DOHH2 (cell line): Measurements from ENCODE around the gene GPX4.

Source experiments
- H3F3A ChIP-seq: fragments of 200-600 bp; sonication (generic), shearing (Covaris generic); 2 replicates; pipeline ENCODE4 v1.6.0; 2016; ENCODE audit warnings: antibody characterized with exemption, mild to moderate bottlenecking; ENCODE audit not compliant: control insufficient read depth, insufficient read depth
- H3K27ac ChIP-seq: fragments of 200-600 bp; sonication (generic); 2 replicates; pipeline ENCODE4 v1.5.1; 2014; ENCODE audit warnings: low read depth, mild to moderate bottlenecking, low read length, moderate library complexity
- H3K27me3 ChIP-seq: fragments of 200-600 bp; sonication (generic); 2 replicates; pipeline ENCODE4 v1.6.1; 2014; ENCODE audit warnings: mild to moderate bottlenecking, low read length, mixed read lengths; ENCODE audit not compliant: control insufficient read depth
- H3K36me3 ChIP-seq: fragments of 200-600 bp; sonication (generic); 2 replicates; pipeline ENCODE4 v1.6.1; 2014; ENCODE audit warnings: mild to moderate bottlenecking, low read length, moderate library complexity, mixed read lengths; ENCODE audit not compliant: control insufficient read depth
- H3K4me1 ChIP-seq: fragments of 200-600 bp; sonication (generic); 2 replicates; pipeline ENCODE4 v1.6.1; 2014; ENCODE audit warnings: mild to moderate bottlenecking, low read length, mixed read lengths; ENCODE audit not compliant: control insufficient read depth
- H3K4me2 ChIP-seq: fragments of 200-600 bp; sonication (generic); 2 replicates; pipeline ENCODE4 v1.6.0; 2014; ENCODE audit warnings: mild to moderate bottlenecking, low read length, moderate library complexity
- H3K4me3 ChIP-seq: fragments of 200-600 bp; sonication (generic); 2 replicates; pipeline ENCODE4 v1.5.1; 2014; ENCODE audit warnings: mild to moderate bottlenecking, low read length, mixed read lengths
- H3K79me2 ChIP-seq: fragments of 200-600 bp; sonication (generic); 2 replicates; pipeline ENCODE4 v1.6.1; 2014; ENCODE audit warnings: mild to moderate bottlenecking, low read length, mixed read lengths; ENCODE audit not compliant: control insufficient read depth
- H3K9me2 ChIP-seq: fragments of 200-600 bp; sonication (generic); replicated peaks from 2 replicates; pipeline ENCODE4 v1.6.1; 2014; ENCODE audit warnings: mild to moderate bottlenecking, low read length, mixed read lengths; ENCODE audit not compliant: control insufficient read depth
- H3K9me3 ChIP-seq: fragments of 200-600 bp; sonication (generic); 2 replicates; pipeline ENCODE4 v1.6.1; 2014; ENCODE audit warnings: antibody characterized with exemption, low read length, mixed read lengths; ENCODE audit not compliant: control insufficient read depth, insufficient read depth
- H4K20me1 ChIP-seq: fragments of 200-600 bp; sonication (generic); 2 replicates; pipeline ENCODE4 v1.6.0; 2014; ENCODE audit warnings: low read depth, mild to moderate bottlenecking, antibody characterized with exemption, low read length, moderate library complexity; ENCODE audit not compliant: control insufficient read depth, insufficient read depth
- EZH2phosphoT487 ChIP-seq: fragments of 200-600 bp; sonication (generic); IDR thresholded peaks from 2 replicates; pipeline ENCODE4 v1.6.1; 2017; ENCODE audit warnings: borderline replicate concordance, mild to moderate bottlenecking, antibody characterized with exemption, low read length, moderate library complexity, mixed read lengths
- TF ChIP-seq, protein P1 (sequence below): fragments of 200-600 bp; sonication (generic); IDR thresholded peaks from one replicate; pipeline ENCODE4 v1.5.1; 2014; ENCODE audit warnings: antibody characterized with exemption, mild to moderate bottlenecking, low read depth, low read length; ENCODE audit not compliant: poor library complexity, severe bottlenecking

Gene GPX4

DNA sequence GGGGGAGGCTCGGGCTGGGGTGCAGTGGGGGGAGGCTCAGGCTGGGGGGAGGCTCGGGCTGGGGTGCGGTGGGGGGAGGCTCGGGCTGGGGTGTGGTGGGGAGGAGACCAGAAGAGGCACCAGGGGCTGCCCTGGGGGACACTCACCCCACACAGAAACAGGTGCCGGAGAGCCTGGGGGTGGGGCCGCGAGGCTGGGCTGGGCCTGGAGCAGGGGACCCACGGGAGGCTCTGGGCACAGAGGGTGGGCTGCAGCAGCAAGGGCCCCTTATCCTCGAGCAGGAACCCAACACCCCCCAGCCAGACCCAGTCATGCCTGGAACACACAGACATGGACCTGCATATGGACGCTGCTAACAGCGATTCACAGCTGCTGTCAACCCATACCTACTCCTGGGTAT is 34.3 kb downstream of the GPX4 start:
- H3K9me2 ChIP-seq: no peaks in the 10 kb centered on the region
- H3K4me1 ChIP-seq: peaks cover 8% of the 10 kb centered on the region
- TF ChIP-seq EZH2phosphoT487: no peak
- TF ChIP-seq, protein P1, sequence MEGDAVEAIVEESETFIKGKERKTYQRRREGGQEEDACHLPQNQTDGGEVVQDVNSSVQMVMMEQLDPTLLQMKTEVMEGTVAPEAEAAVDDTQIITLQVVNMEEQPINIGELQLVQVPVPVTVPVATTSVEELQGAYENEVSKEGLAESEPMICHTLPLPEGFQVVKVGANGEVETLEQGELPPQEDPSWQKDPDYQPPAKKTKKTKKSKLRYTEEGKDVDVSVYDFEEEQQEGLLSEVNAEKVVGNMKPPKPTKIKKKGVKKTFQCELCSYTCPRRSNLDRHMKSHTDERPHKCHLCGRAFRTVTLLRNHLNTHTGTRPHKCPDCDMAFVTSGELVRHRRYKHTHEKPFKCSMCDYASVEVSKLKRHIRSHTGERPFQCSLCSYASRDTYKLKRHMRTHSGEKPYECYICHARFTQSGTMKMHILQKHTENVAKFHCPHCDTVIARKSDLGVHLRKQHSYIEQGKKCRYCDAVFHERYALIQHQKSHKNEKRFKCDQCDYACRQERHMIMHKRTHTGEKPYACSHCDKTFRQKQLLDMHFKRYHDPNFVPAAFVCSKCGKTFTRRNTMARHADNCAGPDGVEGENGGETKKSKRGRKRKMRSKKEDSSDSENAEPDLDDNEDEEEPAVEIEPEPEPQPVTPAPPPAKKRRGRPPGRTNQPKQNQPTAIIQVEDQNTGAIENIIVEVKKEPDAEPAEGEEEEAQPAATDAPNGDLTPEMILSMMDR: no peak
- H3K79me2 ChIP-seq: no peaks in the 10 kb centered on the region
- peaks cover 3% of the 10 kb centered on the region; the same call in 1 of the 2 replicates for H3K36me3 ChIP-seq
- H3F3A ChIP-seq: no peaks in the 10 kb centered on the region
- H3K27me3 ChIP-seq: no peaks in the 10 kb centered on the region; the same call in 1 of the 2 replicates
- 0 out of 2 replicates have a peak, but pooled peaks cover 4% of the 10 kb centered on the region for H4K20me1 ChIP-seq
- no peak overlapping the region for H3K27ac ChIP-seq
- no peaks in the 10 kb centered on the region for H3K9me3 ChIP-seq
- no peak overlapping the region for H3K4me3 ChIP-seq
- H3K4me2 ChIP-seq: no peak overlapping the region

DNA sequence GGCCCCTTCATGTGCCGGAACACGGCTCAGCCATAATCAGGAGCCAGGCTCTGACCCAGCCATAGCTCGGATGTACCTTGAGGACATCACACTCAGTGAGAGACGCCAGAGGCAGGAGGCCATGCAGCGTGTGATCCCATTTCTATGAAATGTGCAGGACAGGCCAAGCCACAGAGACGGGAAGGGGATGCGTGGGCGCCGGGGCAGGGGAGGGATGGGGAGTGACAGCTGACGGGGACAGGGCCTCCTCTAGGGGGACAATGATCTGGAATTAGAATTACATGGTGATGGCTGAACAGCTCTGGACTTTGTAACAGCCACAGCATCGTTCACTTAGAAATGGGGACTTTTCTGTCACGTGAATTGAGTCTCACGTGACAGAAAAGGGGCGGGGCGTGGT is 35.3 kb downstream of the GPX4 start:
- no peaks in the 10 kb centered on the region for H3F3A ChIP-seq
- no peaks in the 10 kb centered on the region for H3K9me2 ChIP-seq
- no peaks in the 10 kb centered on the region for H3K9me3 ChIP-seq
- TF ChIP-seq, protein P1: no peak
- TF ChIP-seq EZH2phosphoT487: no peak
- H3K4me2 ChIP-seq: no peak overlapping the region
- H3K36me3 ChIP-seq: peaks cover 6% of the 10 kb centered on the region
- H3K79me2 ChIP-seq: no peaks in the 10 kb centered on the region
- no peaks in the 10 kb centered on the region for H3K27me3 ChIP-seq
- no peak overlapping the region for H3K4me3 ChIP-seq
- H4K20me1 ChIP-seq: 0 out of 2 replicates have a peak, but pooled peaks cover 2% of the 10 kb centered on the region
- H3K4me1 ChIP-seq: peaks cover 3% of the 10 kb centered on the region; the same call in 1 of the 2 replicates
- H3K27ac ChIP-seq: no peak overlapping the region

DNA sequence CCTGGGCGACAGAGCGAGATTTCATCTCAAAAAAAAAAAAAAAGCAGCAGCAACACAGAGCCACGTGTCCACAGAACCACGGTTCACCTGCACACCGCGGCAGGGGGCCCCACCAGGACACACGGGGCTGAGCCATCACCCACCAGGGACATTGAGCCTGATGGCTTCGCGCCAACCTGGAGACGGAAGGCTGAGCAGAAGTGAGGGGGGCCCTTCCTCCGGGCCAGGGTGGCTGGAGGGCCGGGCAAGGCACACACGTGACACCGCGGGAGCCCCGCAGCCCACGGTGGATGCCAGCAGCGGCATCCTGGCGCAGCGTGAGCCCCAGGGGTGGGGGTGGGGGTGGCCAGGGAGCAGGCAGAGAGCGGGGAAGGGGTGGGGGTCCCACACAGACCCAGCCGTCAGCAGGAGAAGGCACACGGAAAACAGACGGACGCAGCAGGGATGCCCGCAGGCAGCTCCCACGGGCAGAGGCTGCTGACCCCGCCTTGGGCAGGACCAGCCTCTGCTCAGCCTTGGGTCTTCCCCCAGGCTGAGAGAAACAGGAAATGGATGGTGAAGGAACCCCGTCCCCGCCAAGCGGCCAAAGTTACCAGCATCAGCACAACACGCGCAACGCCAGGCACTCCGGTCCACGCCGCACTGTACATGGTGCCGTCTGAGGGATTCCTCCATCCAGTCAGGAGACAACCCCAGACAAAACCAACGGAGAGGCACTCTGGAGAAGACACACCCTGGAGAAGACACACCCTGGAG is 36.7 kb downstream of the GPX4 start:
- Histone ChIP-seq H3K27ac (no peak overlapping the region), H3F3A (no peaks in the 10 kb centered on the region), H3K9me2 (no peaks in the 10 kb centered on the region), H3K4me3 (no peak overlapping the region), H3K36me3 (peaks cover 6% of the 10 kb centered on the region), H3K4me2 (no peak overlapping the region), H3K79me2 (no peaks in the 10 kb centered on the region), H3K9me3 (no peaks in the 10 kb centered on the region), H4K20me1 (no peaks in the 10 kb centered on the region), H3K27me3 (no peaks in the 10 kb centered on the region), H3K4me1 (peaks cover 3% of the 10 kb centered on the region; the same call in 1 of the 2 replicates)
- TF ChIP-seq, protein P1: no peak
- TF ChIP-seq EZH2phosphoT487: no peak
